OCI-LY1 (cell line): ENCODE measurements around the gene TBL1X.

Source experiments
- H2AFZ ChIP-seq: fragments of 200-600 bp; sonication (generic), shearing (Covaris generic); 2 replicates; pipeline ENCODE4 v1.6.0; 2014; ENCODE audit warnings: antibody characterized with exemption, mild to moderate bottlenecking, low read length
- H3F3A ChIP-seq: fragments of 200-600 bp; sonication (generic), shearing (Covaris generic); 2 replicates; pipeline ENCODE4 v1.6.0; 2014; ENCODE audit warnings: mild to moderate bottlenecking, antibody characterized with exemption, low read length, moderate library complexity; ENCODE audit not compliant: insufficient read depth
- H3K27ac ChIP-seq: fragments of 200-600 bp; sonication (generic); 2 replicates; pipeline ENCODE4 v1.5.1; 2014; ENCODE audit warnings: low read length, mixed run types, mild to moderate bottlenecking, low read depth; ENCODE audit not compliant: poor library complexity, severe bottlenecking
- H3K27me3 ChIP-seq: fragments of 200-600 bp; sonication (generic); 2 replicates; pipeline ENCODE4 v1.6.0; 2014; ENCODE audit warnings: antibody characterized with exemption, mild to moderate bottlenecking, low read length, moderate library complexity; ENCODE audit not compliant: insufficient read depth
- H3K36me3 ChIP-seq: fragments of 200-600 bp; sonication (generic); 2 replicates; pipeline ENCODE4 v1.6.1; 2014; ENCODE audit warnings: mild to moderate bottlenecking, antibody characterized with exemption, low read length, moderate library complexity, mixed read lengths; ENCODE audit not compliant: insufficient read depth
- H3K4me1 ChIP-seq: fragments of 200-600 bp; sonication (generic); 2 replicates; pipeline ENCODE4 v1.5.1; 2014; ENCODE audit warnings: mild to moderate bottlenecking, low read length, moderate library complexity; ENCODE audit not compliant: insufficient read depth, severe bottlenecking
- H3K4me2 ChIP-seq: fragments of 200-600 bp; sonication (generic), shearing (Covaris generic); 2 replicates; pipeline ENCODE4 v1.6.1; 2014; ENCODE audit warnings: low read length
- H3K4me3 ChIP-seq: fragments of 200-600 bp; sonication (generic); 2 replicates; pipeline ENCODE4 v1.5.1; 2014; ENCODE audit warnings: low read length, low read depth, mild to moderate bottlenecking, mixed read lengths; ENCODE audit not compliant: poor library complexity, severe bottlenecking
- H3K79me2 ChIP-seq: fragments of 200-600 bp; shearing (Covaris generic); 2 replicates; pipeline ENCODE4 v1.6.1; 2016; ENCODE audit warnings: mixed run types, low read length, mixed read lengths; ENCODE audit not compliant: insufficient read depth
- H3K9ac ChIP-seq: fragments of 200-600 bp; sonication (generic), shearing (Covaris generic); 2 replicates; pipeline ENCODE4 v1.6.1; 2014; ENCODE audit warnings: mild to moderate bottlenecking, low read length, mixed read lengths
- H3K9me2 ChIP-seq: fragments of 200-600 bp; sonication (generic), shearing (Covaris generic); 2 replicates; pipeline ENCODE4 v1.6.1; 2014; ENCODE audit warnings: low read depth, mild to moderate bottlenecking, low read length, mixed read lengths
- H3K9me3 ChIP-seq: fragments of 200-600 bp; shearing (Covaris generic); 2 replicates; pipeline ENCODE4 v1.6.1; 2014; ENCODE audit warnings: low read length, mixed read lengths
- H4K20me1 ChIP-seq: fragments of 200-600 bp; sonication (generic), shearing (Covaris generic); 2 replicates; pipeline ENCODE4 v1.6.0; 2016; ENCODE audit warnings: mild to moderate bottlenecking, low read length; ENCODE audit not compliant: insufficient read depth
- EZH2 ChIP-seq: fragments of 200-600 bp; sonication (generic), shearing (Covaris generic); IDR thresholded peaks from 2 replicates; pipeline ENCODE4 v1.8.0; 2017; ENCODE audit warnings: borderline replicate concordance, mixed run types, mild to moderate bottlenecking, antibody characterized with exemption, low read length, moderate library complexity, mixed read lengths
- TF ChIP-seq, protein P1 (sequence below): fragments of 200-600 bp; sonication (generic), shearing (Covaris generic); IDR thresholded peaks from 2 replicates; pipeline ENCODE4 v1.5.1; 2017; ENCODE audit warnings: mild to moderate bottlenecking, antibody characterized with exemption, low read length, moderate library complexity, mixed read lengths

The TBL1X gene

DNA sequence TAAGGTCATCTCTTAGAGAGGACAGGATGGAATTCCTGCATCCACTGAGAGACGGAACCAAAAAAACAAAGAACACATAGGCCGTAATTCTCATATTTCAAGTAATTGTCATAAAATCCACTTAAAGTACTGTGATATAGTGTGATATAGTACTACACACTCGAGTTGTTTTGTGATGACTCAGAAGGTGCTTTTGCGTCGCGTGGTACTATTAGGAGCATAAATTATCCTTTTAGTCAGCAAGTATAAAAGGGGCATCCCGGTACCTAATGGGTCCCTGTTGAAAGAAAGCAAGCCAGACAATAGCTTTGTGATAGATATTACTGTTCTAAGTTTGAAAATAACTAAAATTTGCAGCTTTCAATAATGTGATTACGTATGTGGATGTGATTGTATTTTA, 245.5 kb downstream of the TBL1X start:
- Histone ChIP-seq H3K9me2 (no peaks in the 10 kb centered on the region), H3K4me1 (peaks cover 15% of the 10 kb centered on the region)
- TF ChIP-seq, protein P1, sequence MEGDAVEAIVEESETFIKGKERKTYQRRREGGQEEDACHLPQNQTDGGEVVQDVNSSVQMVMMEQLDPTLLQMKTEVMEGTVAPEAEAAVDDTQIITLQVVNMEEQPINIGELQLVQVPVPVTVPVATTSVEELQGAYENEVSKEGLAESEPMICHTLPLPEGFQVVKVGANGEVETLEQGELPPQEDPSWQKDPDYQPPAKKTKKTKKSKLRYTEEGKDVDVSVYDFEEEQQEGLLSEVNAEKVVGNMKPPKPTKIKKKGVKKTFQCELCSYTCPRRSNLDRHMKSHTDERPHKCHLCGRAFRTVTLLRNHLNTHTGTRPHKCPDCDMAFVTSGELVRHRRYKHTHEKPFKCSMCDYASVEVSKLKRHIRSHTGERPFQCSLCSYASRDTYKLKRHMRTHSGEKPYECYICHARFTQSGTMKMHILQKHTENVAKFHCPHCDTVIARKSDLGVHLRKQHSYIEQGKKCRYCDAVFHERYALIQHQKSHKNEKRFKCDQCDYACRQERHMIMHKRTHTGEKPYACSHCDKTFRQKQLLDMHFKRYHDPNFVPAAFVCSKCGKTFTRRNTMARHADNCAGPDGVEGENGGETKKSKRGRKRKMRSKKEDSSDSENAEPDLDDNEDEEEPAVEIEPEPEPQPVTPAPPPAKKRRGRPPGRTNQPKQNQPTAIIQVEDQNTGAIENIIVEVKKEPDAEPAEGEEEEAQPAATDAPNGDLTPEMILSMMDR: no peak
- no peak for TF ChIP-seq EZH2

DNA sequence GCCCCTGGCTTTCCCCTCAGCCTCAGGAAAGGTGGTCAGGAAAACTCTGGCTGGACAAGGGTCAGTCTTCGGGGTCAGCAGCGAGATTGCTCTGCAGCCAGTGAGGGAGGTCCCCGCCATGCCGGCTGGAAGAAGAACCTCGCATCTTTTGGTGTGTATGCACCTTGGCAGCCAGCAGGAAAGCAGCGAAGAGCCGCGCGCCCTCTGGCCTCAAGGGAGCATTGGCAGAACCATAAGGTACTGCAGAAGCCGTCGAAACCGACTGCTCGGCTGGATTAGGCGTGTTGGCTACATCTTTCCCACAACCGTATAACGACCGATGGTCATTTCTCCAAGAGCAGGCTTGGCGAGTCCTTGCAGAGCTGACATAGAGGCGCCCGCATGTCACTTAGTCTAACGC, 252.5 kb downstream of the TBL1X start:
- H3K4me2 ChIP-seq: no peak overlapping the region
- H3K79me2 ChIP-seq: no peaks in the 10 kb centered on the region
- no peak overlapping the region for H3K4me3 ChIP-seq
- H3K9ac ChIP-seq: no peak overlapping the region
- peaks cover 85% of the 10 kb centered on the region for H3K36me3 ChIP-seq
- TF ChIP-seq EZH2: no peak
- TF ChIP-seq, protein P1: no peak
- no peak overlapping the region for H2AFZ ChIP-seq
- no peaks in the 10 kb centered on the region for H3K9me2 ChIP-seq
- no peaks in the 10 kb centered on the region for H3K4me1 ChIP-seq
- no peaks in the 10 kb centered on the region for H4K20me1 ChIP-seq
- H3K27me3 ChIP-seq: no peaks in the 10 kb centered on the region
- no peak overlapping the region for H3K27ac ChIP-seq
- H3K9me3 ChIP-seq: no peaks in the 10 kb centered on the region
- no peaks in the 10 kb centered on the region for H3F3A ChIP-seq

More for the DNA sequence above, 245.5 kb downstream of the TBL1X start:
- H3K9ac ChIP-seq: no peak overlapping the region
- no peak overlapping the region for H3K4me3 ChIP-seq
- H3F3A ChIP-seq: no peaks in the 10 kb centered on the region
- H3K36me3 ChIP-seq: peaks cover 62% of the 10 kb centered on the region
- no peaks in the 10 kb centered on the region for H3K79me2 ChIP-seq
- H3K4me2 ChIP-seq: no peak overlapping the region
- no peaks in the 10 kb centered on the region for H3K27me3 ChIP-seq
- no peaks in the 10 kb centered on the region for H3K9me3 ChIP-seq
- H2AFZ ChIP-seq: no peak overlapping the region
- H4K20me1 ChIP-seq: no peaks in the 10 kb centered on the region
- no peak overlapping the region for H3K27ac ChIP-seq

DNA sequence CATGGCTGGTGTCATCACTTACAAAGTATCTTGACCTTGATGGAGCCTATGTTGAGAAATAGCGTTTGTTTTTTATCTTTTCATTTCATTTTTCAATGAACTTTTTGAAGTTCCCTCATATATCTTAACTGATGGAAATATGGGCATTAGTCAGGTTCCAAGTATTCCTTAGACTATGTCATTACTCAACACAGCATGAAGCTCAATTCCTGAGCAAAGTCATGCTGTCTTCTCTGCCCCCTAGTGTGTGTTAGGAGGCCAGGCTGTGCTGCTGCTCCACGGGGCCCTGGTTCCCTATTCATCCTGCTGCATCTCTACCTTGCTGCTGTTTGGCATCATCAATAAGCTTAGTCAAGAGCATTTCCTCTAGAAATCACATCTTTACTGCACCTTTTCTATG, 259.9 kb downstream of the TBL1X start:
- Histone ChIP-seq H3K4me1 (no peaks in the 10 kb centered on the region), H3K9me2 (no peaks in the 10 kb centered on the region), H2AFZ (no peak overlapping the region), H3K79me2 (no peaks in the 10 kb centered on the region), H3K4me3 (no peak overlapping the region), H3K36me3 (peaks cover 16% of the 10 kb centered on the region), H3F3A (no peaks in the 10 kb centered on the region), H4K20me1 (no peaks in the 10 kb centered on the region), H3K4me2 (no peak overlapping the region), H3K27ac (no peak overlapping the region), H3K9me3 (no peaks in the 10 kb centered on the region), H3K27me3 (no peaks in the 10 kb centered on the region), H3K9ac (no peak overlapping the region)
- TF ChIP-seq EZH2: no peak
- TF ChIP-seq, protein P1: no peak
